ENCODE results near the gene CMTR1.
"Not testable (repeated sequence)": the region's sequence is repeated elsewhere in the genome, so short reads cannot be mapped to it uniquely, and the experiment has no call there.

Gene CMTR1

DNA sequence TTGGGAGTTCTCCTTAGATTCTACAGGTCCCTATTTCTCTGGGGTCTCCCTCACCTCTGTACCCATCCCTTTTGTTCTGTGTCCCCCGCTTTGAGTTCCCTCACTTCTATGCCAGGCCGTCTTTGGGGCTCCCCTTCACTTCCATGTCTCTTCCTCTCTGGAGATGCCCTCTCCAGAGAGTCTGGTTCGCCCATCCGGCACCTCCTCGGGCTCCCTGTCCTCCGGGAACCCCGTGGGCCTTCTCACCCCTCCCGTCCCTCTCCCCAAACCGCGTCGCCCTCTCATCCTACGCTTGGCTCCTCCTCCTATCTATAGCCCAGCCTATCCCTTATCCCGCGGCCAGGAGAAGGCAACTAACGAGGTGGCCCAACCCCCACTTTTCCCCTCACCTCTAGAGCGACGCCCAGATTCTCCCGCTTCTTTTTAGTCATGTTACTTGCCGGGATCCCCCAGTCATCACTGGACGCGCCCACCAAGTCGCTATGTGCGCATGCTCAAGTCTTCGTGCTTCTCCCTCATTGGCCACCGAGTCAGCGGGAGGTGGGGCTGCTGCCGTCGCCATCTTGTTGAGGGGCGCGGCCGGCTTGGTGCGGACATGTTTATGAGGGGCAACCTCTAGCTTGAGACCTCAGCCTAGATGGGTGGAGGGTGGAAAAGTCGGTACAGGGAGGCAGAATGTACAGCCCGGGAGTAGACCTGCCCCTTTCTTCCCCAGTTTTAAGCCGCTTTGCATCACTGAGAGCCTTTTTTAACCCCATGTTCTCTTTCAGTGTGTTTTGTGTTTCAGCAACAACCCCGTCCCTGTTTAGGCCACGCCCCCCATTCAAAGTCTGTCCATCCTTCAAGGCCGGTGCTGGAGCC is 66.6 kb downstream of the CMTR1 start, which contains the start of gene CCDC167:
CCDC167 (minus strand) TSS at position 461 of the 861 bp plus-strand sequence; CDS start at position 431, 30 bp downstream.
- H3K9ac ChIP-seq: peak within 1 kb of the TSS; percentile 83
- H3K4me2 ChIP-seq: peak within 1 kb of the TSS; percentile 75
- H3K79me2 ChIP-seq (ENCODE audit: insufficient read depth, low read depth): no peaks in the 10 kb centered on the region; the same call in 1 of the 2 replicates
- no peak within 1 kb of the TSS for H3K4me3 ChIP-seq (IDR thresholded peaks at IDR 0.05; ENCODE audit: insufficient read depth, low read depth, low read length)
- TF ChIP-seq, protein P1, sequence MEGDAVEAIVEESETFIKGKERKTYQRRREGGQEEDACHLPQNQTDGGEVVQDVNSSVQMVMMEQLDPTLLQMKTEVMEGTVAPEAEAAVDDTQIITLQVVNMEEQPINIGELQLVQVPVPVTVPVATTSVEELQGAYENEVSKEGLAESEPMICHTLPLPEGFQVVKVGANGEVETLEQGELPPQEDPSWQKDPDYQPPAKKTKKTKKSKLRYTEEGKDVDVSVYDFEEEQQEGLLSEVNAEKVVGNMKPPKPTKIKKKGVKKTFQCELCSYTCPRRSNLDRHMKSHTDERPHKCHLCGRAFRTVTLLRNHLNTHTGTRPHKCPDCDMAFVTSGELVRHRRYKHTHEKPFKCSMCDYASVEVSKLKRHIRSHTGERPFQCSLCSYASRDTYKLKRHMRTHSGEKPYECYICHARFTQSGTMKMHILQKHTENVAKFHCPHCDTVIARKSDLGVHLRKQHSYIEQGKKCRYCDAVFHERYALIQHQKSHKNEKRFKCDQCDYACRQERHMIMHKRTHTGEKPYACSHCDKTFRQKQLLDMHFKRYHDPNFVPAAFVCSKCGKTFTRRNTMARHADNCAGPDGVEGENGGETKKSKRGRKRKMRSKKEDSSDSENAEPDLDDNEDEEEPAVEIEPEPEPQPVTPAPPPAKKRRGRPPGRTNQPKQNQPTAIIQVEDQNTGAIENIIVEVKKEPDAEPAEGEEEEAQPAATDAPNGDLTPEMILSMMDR (conservative IDR thresholded peaks at IDR 0.05; ENCODE audit: low read depth, low read length): no peak
- H4K20me1 ChIP-seq (ENCODE audit: insufficient read depth): no peaks in the 10 kb centered on the region
- no peaks in the 10 kb centered on the region for H3K36me3 ChIP-seq (ENCODE audit: insufficient read depth)
- peaks cover 12% of the 10 kb centered on the region for H3K4me1 ChIP-seq (ENCODE audit: low read depth, poor library complexity, severe bottlenecking)
- peak within 1 kb of the TSS; percentile 38 for H2AFZ ChIP-seq (ENCODE audit: low read depth)
- H3K27me3 ChIP-seq (ENCODE audit: insufficient read depth, low read depth): no peaks in the 10 kb centered on the region
- H3K27ac ChIP-seq: peak within 1 kb of the TSS; percentile 57

- no peaks in the 10 kb centered on the region for H3K36me3 ChIP-seq (ENCODE audit: insufficient read depth)
- H3K4me1 ChIP-seq (ENCODE audit: low read depth, poor library complexity, severe bottlenecking): peaks cover 12% of the 10 kb centered on the region
- H3K27me3 ChIP-seq (ENCODE audit: insufficient read depth, low read depth): no peaks in the 10 kb centered on the region
- H3K79me2 ChIP-seq (ENCODE audit: insufficient read depth, low read depth): no peaks in the 10 kb centered on the region; the same call in 1 of the 2 replicates
- no peak overlapping the region; the same call in 1 of the 2 replicates for H3K9ac ChIP-seq
- peak overlapping the region; percentile 38 for H2AFZ ChIP-seq (ENCODE audit: low read depth)
- H3K27ac ChIP-seq: no peak overlapping the region
- H3K4me2 ChIP-seq: peak overlapping the region; percentile 75; the same call in 1 of the 2 replicates
- no peak overlapping the region for H3K4me3 ChIP-seq (IDR thresholded peaks at IDR 0.05; ENCODE audit: insufficient read depth, low read depth, low read length)
- H4K20me1 ChIP-seq (ENCODE audit: insufficient read depth): no peaks in the 10 kb centered on the region
- TF ChIP-seq, protein P1 (conservative IDR thresholded peaks at IDR 0.05; ENCODE audit: low read depth, low read length): no peak
Observed at GRCh38 chr6:37500294-37500608, 67.2 kb downstream of the CMTR1 start.

DNA sequence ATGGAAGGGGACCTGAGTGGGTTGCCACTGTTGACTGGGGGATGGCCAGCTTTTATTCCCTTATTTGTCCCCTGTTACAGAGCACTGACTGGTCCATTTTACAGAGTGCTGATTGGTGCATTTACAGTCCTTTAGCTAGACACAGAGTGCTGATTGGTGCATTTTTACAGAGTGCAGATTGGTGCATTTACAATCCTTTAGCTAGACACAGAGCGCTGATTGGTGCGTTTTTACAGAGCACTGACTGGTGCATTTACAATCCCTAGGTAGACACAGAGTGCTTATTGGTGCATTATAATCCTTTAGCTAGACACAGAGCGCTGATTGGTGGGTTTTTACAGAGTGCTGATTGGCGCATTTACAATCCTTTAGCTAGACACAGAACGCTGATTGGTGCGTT is 67.9 kb downstream of the CMTR1 start:
- not testable (repeated sequence) for H3K9ac ChIP-seq; H2AFZ ChIP-seq (ENCODE audit: low read depth); H3K36me3 ChIP-seq (ENCODE audit: insufficient read depth); H3K4me2 ChIP-seq; H3K27ac ChIP-seq; H3K27me3 ChIP-seq (ENCODE audit: insufficient read depth, low read depth); H4K20me1 ChIP-seq (ENCODE audit: insufficient read depth); H3K79me2 ChIP-seq (ENCODE audit: insufficient read depth, low read depth); H3K4me3 ChIP-seq (IDR thresholded peaks at IDR 0.05; ENCODE audit: insufficient read depth, low read depth, low read length)
- peaks cover 12% of the 10 kb centered on the region for H3K4me1 ChIP-seq (ENCODE audit: low read depth, poor library complexity, severe bottlenecking)

GRCh38 chr6:37501632-37502491 is 68.8 kb downstream of the CMTR1 start:
- Histone ChIP-seq H3K36me3 (ENCODE audit: insufficient read depth) (no peaks in the 10 kb centered on the region), H3K4me2 (no peak overlapping the region), H2AFZ (ENCODE audit: low read depth) (no peak overlapping the region), H3K27ac (no peak overlapping the region), H3K4me3 (IDR thresholded peaks at IDR 0.05; ENCODE audit: insufficient read depth, low read depth, low read length) (no peak overlapping the region), H3K79me2 (ENCODE audit: insufficient read depth, low read depth) (no peaks in the 10 kb centered on the region; the same call in 1 of the 2 replicates), H3K4me1 (ENCODE audit: low read depth, poor library complexity, severe bottlenecking) (peaks cover 12% of the 10 kb centered on the region), H3K27me3 (ENCODE audit: insufficient read depth, low read depth) (no peaks in the 10 kb centered on the region), H3K9ac (no peak overlapping the region), H4K20me1 (ENCODE audit: insufficient read depth) (no peaks in the 10 kb centered on the region)
- TF ChIP-seq, protein P1 (conservative IDR thresholded peaks at IDR 0.05; ENCODE audit: low read depth, low read length): no peak

Measured in KMS-11 (cell line).